Fibroblast of lung (primary cell): ENCODE results near the gene LDLRAD3. TPM values are rescaled to one million over a fixed set of nuclear protein-coding genes. Genes with fewer than 3 reads are reported as not detected.

Experiments
- DNase-seq, 2 donors: peaks; one replicate each; pipeline versions ENCODE4 v3.0.0 to v3.0.0-alpha.2; 2010; ENCODE audit warnings: low read depth in 2 of 2
- H2AFZ ChIP-seq: 2 replicates; pipeline ENCODE4 v1.5.1; 2012; ENCODE audit warnings: low read length, control low read depth, inconsistent platforms
- H3K27ac ChIP-seq: 2 replicates; pipeline ENCODE4 v1.5.1; 2011; ENCODE audit warnings: low read length, control low read depth; ENCODE audit not compliant: insufficient read depth
- H3K27me3 ChIP-seq: 2 replicates; pipeline ENCODE4 v1.5.1; 2011; ENCODE audit warnings: mild to moderate bottlenecking, low read length; ENCODE audit not compliant: control insufficient read depth, insufficient read depth
- H3K36me3 ChIP-seq: 2 replicates; pipeline ENCODE4 v1.5.1; 2011; ENCODE audit warnings: low read length; ENCODE audit not compliant: control insufficient read depth, insufficient read depth
- H3K4me1 ChIP-seq: 2 replicates; pipeline ENCODE4 v1.5.1; 2011; ENCODE audit warnings: low read length; ENCODE audit not compliant: control insufficient read depth, insufficient read depth; ENCODE audit errors: extremely low read depth
- H3K4me2 ChIP-seq: 2 replicates; pipeline ENCODE4 v1.5.1; 2011; ENCODE audit warnings: low read length, control low read depth; ENCODE audit not compliant: insufficient read depth; ENCODE audit errors: extremely low read depth
- H3K4me3 ChIP-seq, 4 experiments: fragments of 200-600 bp in 1 of 4; sonication (generic) in 1 of 4; replicated peaks in 1 of 4; 2 replicates each; pipeline ENCODE4 v1.5.1; 2011 to 2016; ENCODE audit warnings: low read length in 4 of 4, low read depth in 3 of 4, mild to moderate bottlenecking in 3 of 4, control low read depth in 2 of 4, inconsistent platforms in 1 of 4, mixed read lengths in 1 of 4; ENCODE audit not compliant: insufficient read depth in 1 of 4; ENCODE audit errors: control extremely low read depth in 1 of 4
- H3K79me2 ChIP-seq: 2 replicates; pipeline ENCODE4 v1.5.1; 2012; ENCODE audit warnings: mild to moderate bottlenecking, low read length, inconsistent platforms; ENCODE audit not compliant: control insufficient read depth, insufficient read depth
- H3K9ac ChIP-seq: 2 replicates; pipeline ENCODE4 v1.5.1; 2011; ENCODE audit warnings: mild to moderate bottlenecking, low read length, control low read depth; ENCODE audit not compliant: insufficient read depth
- H3K9me3 ChIP-seq: 2 replicates; pipeline ENCODE4 v1.5.1; 2012; ENCODE audit warnings: low read depth, low read length; ENCODE audit not compliant: control insufficient read depth, insufficient read depth
- H4K20me1 ChIP-seq: 2 replicates; pipeline ENCODE4 v1.5.1; 2011; ENCODE audit warnings: low read length; ENCODE audit not compliant: control insufficient read depth, insufficient read depth; ENCODE audit errors: extremely low read depth
- EZH2 ChIP-seq: IDR thresholded peaks from 2 replicates; pipeline ENCODE4 v1.5.1; 2012; ENCODE audit warnings: low read length, control low read depth, mild to moderate bottlenecking; ENCODE audit errors: missing control alignments
- polyA plus RNA-seq, 2 donors: library from polyadenylated mRNA; depleted of rRNA in 1 of 2; stranded (reverse) in 1 of 2; unstranded in 1 of 2; fragments of >200 nt; gene quantifications; 2 replicates each; pipeline ENCODE4 v1.2.1, GENCODE V29; 2011 to 2012; ENCODE audit warnings: missing spikeins in 1 of 2
- total RNA-seq: library from RNA; depleted of rRNA; stranded (reverse); fragments of >200 nt; gene quantifications from 2 replicates; pipeline ENCODE4 v1.2.1, GENCODE V29; 2014
- TF ChIP-seq, protein P1 (sequence below), 2 donors: IDR thresholded peaks in 1 of 2; conservative IDR thresholded peaks in 1 of 2; 1 replicate in 1 of 2; 2 replicates in 1 of 2; pipeline ENCODE4 v1.5.1; 2011 to 2012; ENCODE audit warnings: low read length in 2 of 2, control low read depth in 1 of 2, inconsistent platforms in 1 of 2, low read depth in 1 of 2, mild to moderate bottlenecking in 1 of 2

The LDLRAD3 gene
- total and polyA plus RNA-seq, 2 donors (not counting 1 experiment from before 2014, with no cell fraction given): 3.8 to 7.8 TPM

DNA sequence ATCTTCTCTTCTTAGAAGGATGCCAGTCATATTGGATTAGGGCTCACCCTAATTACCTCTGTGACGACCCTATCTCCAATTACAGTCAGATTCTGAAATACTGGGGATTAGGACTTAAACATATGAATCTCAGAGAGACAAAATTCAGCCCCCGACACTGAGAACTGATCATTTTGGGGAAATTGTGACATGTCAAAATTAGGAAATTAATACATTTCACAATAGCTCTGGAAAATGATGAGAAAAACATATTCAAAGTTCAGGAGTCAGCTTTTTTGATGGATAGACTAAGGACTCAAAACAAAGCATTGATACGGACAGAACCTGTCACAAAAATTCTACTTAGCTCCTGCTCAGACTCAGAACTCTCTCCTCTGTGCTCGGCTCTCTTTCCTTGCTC lies 304.6 kb downstream of the LDLRAD3 start:
- Histone ChIP-seq H3K9me3 (no peaks in the 10 kb centered on the region), H3K27me3 (no peaks in the 10 kb centered on the region), H4K20me1 (no peaks in the 10 kb centered on the region), H3K4me1 (no peaks in the 10 kb centered on the region), H3K4me2 (no peak overlapping the region), H3K36me3 (no peaks in the 10 kb centered on the region), H2AFZ (no peak overlapping the region), H3K79me2 (no peaks in the 10 kb centered on the region), H3K9ac (no peak overlapping the region), H3K27ac (no peak overlapping the region), H3K4me3 (no peak overlapping the region)
- no peak for DNase-seq
- no peak for TF ChIP-seq EZH2
- TF ChIP-seq, protein P1, sequence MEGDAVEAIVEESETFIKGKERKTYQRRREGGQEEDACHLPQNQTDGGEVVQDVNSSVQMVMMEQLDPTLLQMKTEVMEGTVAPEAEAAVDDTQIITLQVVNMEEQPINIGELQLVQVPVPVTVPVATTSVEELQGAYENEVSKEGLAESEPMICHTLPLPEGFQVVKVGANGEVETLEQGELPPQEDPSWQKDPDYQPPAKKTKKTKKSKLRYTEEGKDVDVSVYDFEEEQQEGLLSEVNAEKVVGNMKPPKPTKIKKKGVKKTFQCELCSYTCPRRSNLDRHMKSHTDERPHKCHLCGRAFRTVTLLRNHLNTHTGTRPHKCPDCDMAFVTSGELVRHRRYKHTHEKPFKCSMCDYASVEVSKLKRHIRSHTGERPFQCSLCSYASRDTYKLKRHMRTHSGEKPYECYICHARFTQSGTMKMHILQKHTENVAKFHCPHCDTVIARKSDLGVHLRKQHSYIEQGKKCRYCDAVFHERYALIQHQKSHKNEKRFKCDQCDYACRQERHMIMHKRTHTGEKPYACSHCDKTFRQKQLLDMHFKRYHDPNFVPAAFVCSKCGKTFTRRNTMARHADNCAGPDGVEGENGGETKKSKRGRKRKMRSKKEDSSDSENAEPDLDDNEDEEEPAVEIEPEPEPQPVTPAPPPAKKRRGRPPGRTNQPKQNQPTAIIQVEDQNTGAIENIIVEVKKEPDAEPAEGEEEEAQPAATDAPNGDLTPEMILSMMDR (conservative IDR thresholded peaks at IDR 0.05 in 1 of 2, IDR thresholded peaks at IDR 0.05 in 1 of 2; ENCODE audit: low read depth in 1 of 2, low read length in 2 of 2): no peak

DNA sequence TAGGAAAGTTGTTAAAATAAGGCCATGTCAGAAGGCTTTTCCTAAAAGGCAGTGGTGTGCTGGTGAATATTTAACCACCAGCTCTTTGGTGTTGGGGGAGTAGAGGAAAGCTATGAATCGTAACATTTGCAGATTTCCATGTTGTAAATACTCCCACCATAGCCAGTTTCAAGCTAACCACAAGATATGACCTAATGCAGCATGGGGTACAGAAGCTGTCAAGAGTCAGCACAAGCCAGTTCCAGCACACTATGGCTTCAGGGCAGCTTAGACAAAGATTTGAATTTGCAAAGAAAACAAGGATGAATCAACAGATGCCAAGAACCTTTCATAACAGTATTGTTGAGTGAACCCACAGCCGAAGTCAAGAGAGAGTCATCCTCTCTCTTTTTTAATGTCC lies 305.4 kb downstream of the LDLRAD3 start:
- no peak overlapping the region for H2AFZ ChIP-seq
- H3K79me2 ChIP-seq: no peaks in the 10 kb centered on the region
- H3K27ac ChIP-seq: no peak overlapping the region
- no peaks in the 10 kb centered on the region for H4K20me1 ChIP-seq
- H3K27me3 ChIP-seq: no peaks in the 10 kb centered on the region
- H3K4me1 ChIP-seq: no peaks in the 10 kb centered on the region
- no peak overlapping the region for H3K9ac ChIP-seq
- no peaks in the 10 kb centered on the region for H3K9me3 ChIP-seq
- no peak overlapping the region for H3K4me2 ChIP-seq
- H3K4me3 ChIP-seq: no peak overlapping the region
- peak; percentile 86 to 87 for DNase-seq
- no peaks in the 10 kb centered on the region for H3K36me3 ChIP-seq
- TF ChIP-seq EZH2: no peak
- TF ChIP-seq, protein P1 (conservative IDR thresholded peaks at IDR 0.05 in 1 of 2, IDR thresholded peaks at IDR 0.05 in 1 of 2; ENCODE audit: low read depth in 1 of 2, low read length in 2 of 2): no peak

DNA sequence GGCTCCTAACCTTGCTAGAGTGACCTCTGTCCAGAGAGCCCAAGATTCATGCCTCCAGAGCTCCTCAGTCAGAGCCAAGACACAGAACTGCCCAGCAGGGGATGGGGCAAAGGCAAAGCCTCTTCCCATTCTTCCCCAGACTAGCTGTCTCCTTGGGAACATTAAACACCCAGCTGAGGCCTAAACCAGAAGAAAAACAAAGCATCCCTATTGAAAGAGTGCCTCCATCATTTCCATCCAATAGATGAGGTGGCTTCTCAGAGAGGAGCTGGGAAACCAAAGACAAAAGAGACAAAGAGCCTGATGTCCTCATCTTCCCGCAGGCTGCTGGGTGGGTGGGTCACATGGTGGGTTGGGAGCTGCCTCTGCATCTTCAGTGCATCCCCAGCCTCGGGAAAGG lies 308.0 kb downstream of the LDLRAD3 start:
- no peak overlapping the region for H3K4me2 ChIP-seq
- H2AFZ ChIP-seq: no peak overlapping the region
- no peaks in the 10 kb centered on the region for H3K79me2 ChIP-seq
- no peaks in the 10 kb centered on the region for H3K4me1 ChIP-seq
- TF ChIP-seq, protein P1 (conservative IDR thresholded peaks at IDR 0.05 in 1 of 2, IDR thresholded peaks at IDR 0.05 in 1 of 2; ENCODE audit: low read depth in 1 of 2, low read length in 2 of 2): no peak
- no peak for TF ChIP-seq EZH2
- H4K20me1 ChIP-seq: no peaks in the 10 kb centered on the region
- H3K4me3 ChIP-seq: no peak overlapping the region
- DNase-seq: no peak
- H3K36me3 ChIP-seq: no peaks in the 10 kb centered on the region
- no peak overlapping the region for H3K27ac ChIP-seq
- no peak overlapping the region for H3K9ac ChIP-seq
- no peaks in the 10 kb centered on the region for H3K27me3 ChIP-seq
- H3K9me3 ChIP-seq: no peaks in the 10 kb centered on the region
